Fibroblast of skin of back (primary cell): ENCODE results near the gene GSTCD.
"Not testable (repeated sequence)": the region's sequence is repeated elsewhere in the genome, so short reads cannot be mapped to it uniquely, and the experiment has no call there.

Experiments
- DNase-seq: peaks from one replicate; pipeline ENCODE4 v3.0.0-alpha.2; 2013

The GSTCD gene

GRCh38 chr4:105808030-105808749 is 99.6 kb downstream of the GSTCD start:
- DNase-seq, result no peak

- peak; percentile 85 for DNase-seq
Observed at GRCh38 chr4:105808750-105809041, 100.1 kb downstream of the GSTCD start.

GRCh38 chr4:105815701-105816100 is 107.1 kb downstream of the GSTCD start:
- peak; percentile 15 for DNase-seq

- DNase-seq, result no peak
Observed at GRCh38 chr4:105822061-105822460, 113.5 kb downstream of the GSTCD start.

GRCh38 chr4:105828074-105828473 is 119.5 kb downstream of the GSTCD start:
- no peak for DNase-seq

- DNase-seq, result no peak
Observed at GRCh38 chr4:105831189-105831588, 122.6 kb downstream of the GSTCD start.

GRCh38 chr4:105835177-105835576 is 126.6 kb downstream of the GSTCD start:
- DNase-seq, result no peak

GRCh38 chr4:105836537-105836936 is 128.0 kb downstream of the GSTCD start:
- no peak for DNase-seq

- no peak for DNase-seq
Observed at GRCh38 chr4:105837037-105837436, 128.5 kb downstream of the GSTCD start.

- no peak for DNase-seq
Observed at GRCh38 chr4:105838082-105838481, 129.5 kb downstream of the GSTCD start.

- DNase-seq, result no peak
Observed at GRCh38 chr4:105840426-105841174, 132.0 kb downstream of the GSTCD start.

GRCh38 chr4:105843941-105844340 is 135.4 kb downstream of the GSTCD start:
- DNase-seq, result peak; percentile 59

- DNase-seq, result no peak
Observed at GRCh38 chr4:105845559-105845958, 137.0 kb downstream of the GSTCD start.

- DNase-seq, result not testable (repeated sequence)
Observed at GRCh38 chr4:105848359-105848758, 139.8 kb downstream of the GSTCD start.

- no peak for DNase-seq
Observed at GRCh38 chr4:105851196-105851595, 142.6 kb downstream of the GSTCD start.

- DNase-seq, result not testable (repeated sequence)
Observed at GRCh38 chr4:105852230-105852629, 143.6 kb downstream of the GSTCD start.

- DNase-seq, result no peak
Observed at GRCh38 chr4:105858466-105859040, 150.0 kb downstream of the GSTCD start.

- DNase-seq, result peak; percentile 67
Observed at GRCh38 chr4:105859233-105859632, 150.6 kb downstream of the GSTCD start.

- DNase-seq, result no peak
Observed at GRCh38 chr4:105870963-105871362, 162.4 kb downstream of the GSTCD start.

GRCh38 chr4:105871997-105872396 is 163.4 kb downstream of the GSTCD start:
- no peak for DNase-seq

- DNase-seq, result no peak
Observed at GRCh38 chr4:105875233-105875632, 166.6 kb downstream of the GSTCD start.

- no peak for DNase-seq
Observed at GRCh38 chr4:105878668-105879067, 170.1 kb downstream of the GSTCD start.

- peak; percentile 20 for DNase-seq
Observed at GRCh38 chr4:105887508-105887907, 178.9 kb downstream of the GSTCD start.
